OCI-LY3 (cell line): ENCODE measurements around the gene GFPT1.

Experiments used
- EZH2phosphoT487 ChIP-seq: fragments of 200-600 bp; shearing (Covaris generic); IDR thresholded peaks from 2 replicates; pipeline ENCODE4 v1.6.1; 2018; ENCODE audit warnings: antibody characterized with exemption, mixed run types, low read depth
- TF ChIP-seq, protein P1 (sequence below): fragments of 200-600, 300-600 bp; sonication (generic); IDR thresholded peaks from 2 replicates; pipeline ENCODE4 v1.5.1; 2014; ENCODE audit warnings: antibody characterized with exemption, low read length, low read depth

- TF ChIP-seq, protein P1, sequence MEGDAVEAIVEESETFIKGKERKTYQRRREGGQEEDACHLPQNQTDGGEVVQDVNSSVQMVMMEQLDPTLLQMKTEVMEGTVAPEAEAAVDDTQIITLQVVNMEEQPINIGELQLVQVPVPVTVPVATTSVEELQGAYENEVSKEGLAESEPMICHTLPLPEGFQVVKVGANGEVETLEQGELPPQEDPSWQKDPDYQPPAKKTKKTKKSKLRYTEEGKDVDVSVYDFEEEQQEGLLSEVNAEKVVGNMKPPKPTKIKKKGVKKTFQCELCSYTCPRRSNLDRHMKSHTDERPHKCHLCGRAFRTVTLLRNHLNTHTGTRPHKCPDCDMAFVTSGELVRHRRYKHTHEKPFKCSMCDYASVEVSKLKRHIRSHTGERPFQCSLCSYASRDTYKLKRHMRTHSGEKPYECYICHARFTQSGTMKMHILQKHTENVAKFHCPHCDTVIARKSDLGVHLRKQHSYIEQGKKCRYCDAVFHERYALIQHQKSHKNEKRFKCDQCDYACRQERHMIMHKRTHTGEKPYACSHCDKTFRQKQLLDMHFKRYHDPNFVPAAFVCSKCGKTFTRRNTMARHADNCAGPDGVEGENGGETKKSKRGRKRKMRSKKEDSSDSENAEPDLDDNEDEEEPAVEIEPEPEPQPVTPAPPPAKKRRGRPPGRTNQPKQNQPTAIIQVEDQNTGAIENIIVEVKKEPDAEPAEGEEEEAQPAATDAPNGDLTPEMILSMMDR: no peak
- no peak for TF ChIP-seq EZH2phosphoT487
Observed at GRCh38 chr2:69299772-69300516, 87.1 kb downstream of the GFPT1 start.
